ENCODE data around the gene CGAS.
"Not testable (repeated sequence)": the region's sequence is repeated elsewhere in the genome, so short reads cannot be mapped to it uniquely, and the experiment has no call there.

The CGAS gene

GRCh38 chr6:73452107-73452461 is at the start of gene CGAS:
Gene CGAS, minus strand, starts transcription at chr6:73452297. Its CDS starts 116 bp downstream, at chr6:73452181.
- in situ Hi-C loops (cut with MboI; ENCODE audit: low sequenced_read_pairs) = no loop called here
- 0 out of 2 replicates have a peak, but pooled peaks cover 2% of the 10 kb centered on the region for H3K9me3 ChIP-seq
- DNase-seq (ENCODE audit: low spot score in 2 of 2) = peak; percentile 20 to 69
- H3K36me3 ChIP-seq (replicated peaks) = no peaks in the 10 kb centered on the region
- H3K4me3 ChIP-seq = peak within 1 kb of the TSS; percentile 32
- H3K27me3 ChIP-seq (ENCODE audit: low read depth) = no peaks in the 10 kb centered on the region; the same call in 1 of the 2 replicates
- H3K4me1 ChIP-seq = peaks cover 12% of the 10 kb centered on the region

GRCh38 chr6:73497915-73498314 is 45.8 kb upstream of the CGAS start:
- Histone ChIP-seq H3K27me3 (ENCODE audit: low read depth) (no peaks in the 10 kb centered on the region), H3K4me3 (no peak overlapping the region), H3K36me3 (replicated peaks) (peaks cover 49% of the 10 kb centered on the region), H3K4me1 (no peaks in the 10 kb centered on the region), H3K9me3 (no peaks in the 10 kb centered on the region)
- DNase-seq (ENCODE audit: low spot score in 2 of 2) = no peak
- in situ Hi-C loops (cut with MboI; ENCODE audit: low sequenced_read_pairs) = no loop called here

- Histone ChIP-seq H3K9me3 (peaks cover 3% of the 10 kb centered on the region), H3K4me1 (no peaks in the 10 kb centered on the region), H3K4me3 (no peak overlapping the region), H3K27me3 (ENCODE audit: low read depth) (no peaks in the 10 kb centered on the region), H3K36me3 (replicated peaks) (peaks cover 54% of the 10 kb centered on the region)
- DNase-seq (ENCODE audit: low spot score in 2 of 2) = no peak
- in situ Hi-C loops (cut with MboI; ENCODE audit: low sequenced_read_pairs) = no loop called here
Measured at GRCh38 chr6:73491377-73491776, 39.3 kb upstream of the CGAS start.

- peaks cover 3% of the 10 kb centered on the region for H3K9me3 ChIP-seq
- no peaks in the 10 kb centered on the region for H3K4me1 ChIP-seq
- H3K4me3 ChIP-seq = no peak overlapping the region
- no peaks in the 10 kb centered on the region for H3K27me3 ChIP-seq (ENCODE audit: low read depth)
- DNase-seq (ENCODE audit: low spot score in 2 of 2) = no peak
- H3K36me3 ChIP-seq (replicated peaks) = peaks cover 60% of the 10 kb centered on the region
- in situ Hi-C loops (cut with MboI; ENCODE audit: low sequenced_read_pairs) = no loop called here
Measured at GRCh38 chr6:73487473-73487872, 35.4 kb upstream of the CGAS start.

GRCh38 chr6:73484438-73484837 is 32.3 kb upstream of the CGAS start:
- DNase-seq (ENCODE audit: low spot score in 2 of 2) = no peak
- no peaks in the 10 kb centered on the region for H3K9me3 ChIP-seq
- H3K4me3 ChIP-seq = no peak overlapping the region
- in situ Hi-C loops (cut with MboI; ENCODE audit: low sequenced_read_pairs) = no loop called here
- no peaks in the 10 kb centered on the region for H3K4me1 ChIP-seq
- H3K36me3 ChIP-seq (replicated peaks) = peaks cover 72% of the 10 kb centered on the region
- H3K27me3 ChIP-seq (ENCODE audit: low read depth) = no peaks in the 10 kb centered on the region

GRCh38 chr6:73481969-73482368 is 29.9 kb upstream of the CGAS start:
- Histone ChIP-seq H3K9me3 (no peaks in the 10 kb centered on the region), H3K4me1 (no peaks in the 10 kb centered on the region), H3K27me3 (ENCODE audit: low read depth) (no peaks in the 10 kb centered on the region), H3K36me3 (replicated peaks) (peaks cover 73% of the 10 kb centered on the region), H3K4me3 (no peak overlapping the region)
- no peak for DNase-seq (ENCODE audit: low spot score in 2 of 2)
- in situ Hi-C loops (cut with MboI; ENCODE audit: low sequenced_read_pairs) = no loop called here

- Histone ChIP-seq H3K36me3 (replicated peaks) (peaks cover 76% of the 10 kb centered on the region), H3K27me3 (ENCODE audit: low read depth) (no peaks in the 10 kb centered on the region), H3K9me3 (no peaks in the 10 kb centered on the region), H3K4me1 (no peaks in the 10 kb centered on the region), H3K4me3 (no peak overlapping the region)
- in situ Hi-C loops (cut with MboI; ENCODE audit: low sequenced_read_pairs) = no loop called here
- no peak for DNase-seq (ENCODE audit: low spot score in 2 of 2)
Measured at GRCh38 chr6:73477407-73477806, 25.3 kb upstream of the CGAS start.

- DNase-seq (ENCODE audit: low spot score in 2 of 2) = no peak
- no peaks in the 10 kb centered on the region for H3K9me3 ChIP-seq
- H3K4me1 ChIP-seq = no peaks in the 10 kb centered on the region
- H3K4me3 ChIP-seq = no peak overlapping the region
- in situ Hi-C loops (cut with MboI; ENCODE audit: low sequenced_read_pairs) = no loop called here
- peaks cover 73% of the 10 kb centered on the region for H3K36me3 ChIP-seq (replicated peaks)
- H3K27me3 ChIP-seq (ENCODE audit: low read depth) = no peaks in the 10 kb centered on the region
Measured at GRCh38 chr6:73476723-73477122, 24.6 kb upstream of the CGAS start.

GRCh38 chr6:73471686-73472290 is 19.7 kb upstream of the CGAS start:
- Histone ChIP-seq H3K4me3 (no peak overlapping the region), H3K36me3 (replicated peaks) (peaks cover 83% of the 10 kb centered on the region), H3K9me3 (no peaks in the 10 kb centered on the region), H3K4me1 (no peaks in the 10 kb centered on the region), H3K27me3 (ENCODE audit: low read depth) (no peaks in the 10 kb centered on the region)
- no peak for DNase-seq (ENCODE audit: low spot score in 2 of 2)
- in situ Hi-C loops (cut with MboI; ENCODE audit: low sequenced_read_pairs) = no loop called here

GRCh38 chr6:73461537-73462350 is 9.6 kb upstream of the CGAS start, which contains the start of gene MTO1:
Gene MTO1, plus strand, starts transcription at chr6:73461737. Its CDS starts 118 bp downstream, at chr6:73461855.
- in situ Hi-C loops (cut with MboI; ENCODE audit: low sequenced_read_pairs) = no loop called here

GRCh38 chr6:73460056-73460455 is 8.0 kb upstream of the CGAS start:
- H3K4me3 ChIP-seq = no peak overlapping the region
- DNase-seq (ENCODE audit: low spot score in 2 of 2) = peak; percentile 22 to 45
- H3K27me3 ChIP-seq (ENCODE audit: low read depth) = no peaks in the 10 kb centered on the region
- peaks cover 9% of the 10 kb centered on the region for H3K36me3 ChIP-seq (replicated peaks)
- peaks cover 12% of the 10 kb centered on the region for H3K4me1 ChIP-seq
- H3K9me3 ChIP-seq = 0 out of 2 replicates have a peak, but pooled peaks cover 3% of the 10 kb centered on the region
- in situ Hi-C loops (cut with MboI; ENCODE audit: low sequenced_read_pairs) = no loop called here

More at GRCh38 chr6:73461537-73462350, 9.6 kb upstream of the CGAS start, which contains the start of gene MTO1:
- DNase-seq (ENCODE audit: low spot score in 2 of 2) = peak; percentile 81 to 90
- no peaks in the 10 kb centered on the region for H3K27me3 ChIP-seq (ENCODE audit: low read depth)
- H3K4me1 ChIP-seq = peaks cover 12% of the 10 kb centered on the region
- peak within 1 kb of the TSS; percentile 99 for H3K4me3 ChIP-seq
- H3K9me3 ChIP-seq = 0 out of 2 replicates have a peak, but pooled peaks cover 3% of the 10 kb centered on the region
- H3K36me3 ChIP-seq (replicated peaks) = peaks cover 17% of the 10 kb centered on the region

GRCh38 chr6:73459474-73459873 is 7.4 kb upstream of the CGAS start:
- H3K4me3 ChIP-seq; H3K9me3 ChIP-seq; H3K27me3 ChIP-seq (ENCODE audit: low read depth); H3K36me3 ChIP-seq (replicated peaks); in situ Hi-C loops (cut with MboI; ENCODE audit: low sequenced_read_pairs); DNase-seq (ENCODE audit: low spot score in 2 of 2): not testable (repeated sequence)
- H3K4me1 ChIP-seq = peaks cover 12% of the 10 kb centered on the region

- Histone ChIP-seq H3K9me3 (no peaks in the 10 kb centered on the region), H3K27me3 (ENCODE audit: low read depth) (no peaks in the 10 kb centered on the region; the same call in 1 of the 2 replicates), H3K4me3 (no peak overlapping the region), H3K4me1 (peaks cover 19% of the 10 kb centered on the region), H3K36me3 (replicated peaks) (no peaks in the 10 kb centered on the region)
- in situ Hi-C loops (cut with MboI; ENCODE audit: low sequenced_read_pairs) = no loop called here
- no peak for DNase-seq (ENCODE audit: low spot score in 2 of 2)
Measured at GRCh38 chr6:73455865-73456629, 4.0 kb upstream of the CGAS start.
